Measurements from ENCODE around the gene SLC6A6.
A peak's percentile ranks its signal among the peaks of the same experiment; 100 is the strongest.

The SLC6A6 gene

DNA sequence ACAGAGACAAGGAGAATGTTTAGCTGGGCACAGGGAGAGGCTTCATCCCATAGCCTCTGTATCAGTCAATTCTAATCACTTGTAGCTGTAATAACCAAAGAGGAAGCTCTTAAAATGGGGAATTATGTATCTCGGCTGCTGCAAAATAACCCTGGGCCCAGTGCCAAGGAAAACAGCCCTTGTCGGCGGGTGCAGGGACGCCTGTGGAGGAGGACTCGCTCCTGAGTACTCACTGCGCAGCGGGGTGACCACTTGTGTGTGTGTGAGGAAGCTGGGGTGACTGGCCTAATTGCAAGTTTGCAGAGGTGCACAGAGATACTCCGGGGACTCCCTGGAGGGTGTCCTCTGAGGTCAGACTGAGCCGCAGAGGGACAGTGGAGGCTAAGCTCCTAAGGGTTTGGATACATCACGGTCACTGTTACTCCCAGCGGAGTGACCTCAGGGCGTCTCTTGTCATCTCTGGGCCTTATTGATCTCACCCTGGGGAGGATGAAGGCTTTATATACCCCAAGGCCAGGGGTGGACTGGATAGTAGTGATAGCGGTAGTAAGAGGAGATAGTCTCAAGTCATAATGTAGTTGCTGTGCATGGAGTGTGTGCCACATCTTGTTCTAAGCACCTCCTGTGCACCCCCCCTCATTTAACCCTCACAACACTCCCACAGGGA, 37.2 kb downstream of the SLC6A6 start:
- peak; percentile 91 for DNase-seq

DNA sequence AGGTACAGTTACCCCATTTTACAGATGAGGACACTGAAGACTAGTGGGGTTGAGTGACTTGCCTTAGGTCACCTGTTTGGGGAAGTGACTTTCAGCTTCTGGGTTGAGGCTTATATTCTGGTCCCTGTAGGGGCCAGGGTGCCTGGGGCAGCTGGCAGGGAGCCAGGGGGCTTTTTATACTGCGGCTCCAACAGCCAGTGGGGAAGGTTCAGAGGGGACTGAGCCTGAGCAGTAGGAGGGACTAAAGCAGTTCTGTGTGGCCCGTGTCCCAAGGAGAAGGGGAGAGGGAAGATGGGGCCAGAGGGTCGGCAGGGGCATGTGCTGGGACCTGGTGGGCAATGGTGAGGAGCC, 37.7 kb downstream of the SLC6A6 start:
- DNase-seq = no peak

DNA sequence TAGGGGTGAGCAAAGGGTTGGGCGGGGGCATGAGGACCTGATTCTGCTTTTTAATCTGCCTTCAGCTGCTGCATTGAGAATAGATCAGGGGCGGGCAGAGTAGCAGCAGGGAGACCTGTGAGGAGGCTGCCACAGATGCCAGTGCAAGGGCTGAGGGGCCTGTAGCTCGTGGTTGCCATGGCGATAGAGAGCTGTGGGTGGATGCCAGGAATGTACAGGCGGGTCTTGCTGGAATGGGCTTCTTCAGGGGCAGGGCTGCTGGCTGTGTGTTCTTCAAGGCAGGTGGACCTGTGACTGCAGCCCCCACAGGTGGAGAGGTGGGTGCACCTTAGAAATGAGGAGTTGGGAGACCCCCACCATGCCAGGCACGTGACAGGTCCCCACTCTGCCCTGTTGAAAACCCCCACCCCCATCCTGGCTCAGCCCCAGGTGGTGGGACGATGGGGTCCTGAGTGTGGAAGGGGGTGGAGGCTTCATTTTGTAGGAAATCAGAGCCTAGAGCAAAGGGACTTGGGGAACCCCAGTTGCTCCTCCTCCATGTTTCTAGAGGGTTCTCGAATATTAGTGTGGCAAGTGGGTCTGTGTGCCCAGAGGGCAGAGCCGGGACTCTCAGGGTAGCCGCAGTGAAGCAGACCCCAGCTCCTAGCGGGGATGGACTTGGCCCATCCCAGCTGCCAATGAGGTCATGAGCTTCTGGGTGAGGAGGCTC, 38.3 kb downstream of the SLC6A6 start:
- DNase-seq = peak; percentile 40

DNA sequence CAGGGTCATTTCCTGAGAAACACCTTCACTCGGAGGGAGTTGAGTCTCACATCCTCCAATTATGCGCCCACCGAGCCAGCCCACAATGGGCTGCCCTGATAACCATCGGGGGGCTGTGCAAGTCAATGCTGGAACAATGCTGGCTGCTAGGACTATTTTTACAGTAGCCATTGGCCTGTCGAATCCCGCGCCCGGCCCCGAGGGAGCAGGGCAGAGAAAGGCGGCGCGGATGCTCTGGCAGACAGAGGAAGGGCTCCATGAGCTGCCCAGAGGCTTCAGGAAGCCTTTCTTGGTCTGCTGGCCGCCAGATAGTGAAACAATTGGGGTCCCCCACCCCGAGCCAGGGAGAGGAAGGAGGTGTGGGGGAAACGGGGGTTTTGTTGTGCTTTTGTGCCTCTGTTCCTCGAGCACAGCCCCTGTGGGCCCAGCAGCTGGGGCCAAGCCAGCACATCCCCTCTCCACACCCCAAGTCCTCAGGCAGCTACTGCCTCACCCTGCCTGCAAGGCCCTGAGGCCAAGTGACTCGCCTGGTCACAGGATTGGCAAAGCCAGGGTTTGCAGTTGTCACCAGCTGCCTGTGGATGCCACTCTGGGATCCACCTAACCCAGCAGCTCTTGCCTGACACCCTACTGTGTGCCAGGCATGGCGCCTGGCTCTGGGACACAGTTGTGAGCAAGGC, 39.0 kb downstream of the SLC6A6 start:
- DNase-seq = no peak

DNA sequence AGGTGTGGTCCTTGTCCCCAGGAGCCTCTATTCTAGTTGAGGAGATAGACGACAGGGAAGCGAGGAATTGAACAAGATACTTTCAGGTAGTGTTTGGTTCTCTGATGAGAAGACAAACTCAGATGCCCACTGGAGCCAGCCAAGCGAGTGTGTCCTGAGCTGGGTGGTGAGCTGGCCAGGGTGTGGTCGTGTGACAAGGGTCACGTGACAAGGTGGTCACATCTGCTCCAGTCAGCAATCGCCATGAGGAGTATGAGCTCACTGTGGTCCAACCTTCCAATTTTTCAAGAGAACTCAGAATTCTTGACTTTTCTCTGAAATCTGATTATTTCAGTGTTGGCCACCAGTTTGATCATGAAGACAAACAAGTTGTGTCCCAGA, 39.5 kb downstream of the SLC6A6 start:
- DNase-seq = no peak

DNA sequence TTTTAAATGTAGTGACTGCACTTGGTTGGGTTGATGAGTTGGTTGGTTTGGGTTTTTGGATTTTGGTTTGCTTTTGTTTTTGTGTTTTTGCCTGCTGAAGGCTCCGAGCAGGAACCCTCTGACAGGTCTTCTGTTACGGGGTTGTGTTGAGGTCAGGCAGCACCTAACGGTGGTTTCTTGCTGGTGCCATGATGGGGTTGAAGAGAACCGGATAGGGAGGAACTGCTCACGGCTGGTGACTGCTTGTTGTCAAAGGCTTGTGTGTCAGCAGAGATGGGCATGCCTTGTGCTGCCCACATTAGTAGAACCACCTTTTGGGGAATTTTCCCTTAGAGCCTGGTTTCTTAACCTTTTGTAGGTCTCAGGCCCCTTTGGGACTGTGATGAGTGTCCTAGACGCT, 42.0 kb downstream of the SLC6A6 start:
- no peak for DNase-seq

DNA sequence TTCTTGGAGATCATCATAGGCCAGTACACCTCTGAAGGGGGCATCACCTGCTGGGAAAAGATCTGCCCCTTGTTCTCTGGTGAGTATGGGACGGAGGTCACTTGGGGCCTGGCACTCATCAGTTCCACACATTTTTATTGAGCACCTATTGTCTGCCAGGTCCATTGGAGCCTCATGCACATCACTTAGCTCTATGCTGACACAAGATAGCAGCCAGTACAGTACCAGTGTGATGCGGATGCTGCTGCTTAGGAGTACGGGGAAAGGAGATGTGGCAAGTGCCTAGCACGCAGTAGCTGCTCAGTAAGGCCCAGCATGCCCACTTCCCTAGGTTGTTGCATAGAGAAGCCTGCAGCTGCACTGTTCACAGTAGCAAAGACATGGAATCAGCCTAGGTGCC, 43.4 kb downstream of the SLC6A6 start:
- DNase-seq = no peak

DNA sequence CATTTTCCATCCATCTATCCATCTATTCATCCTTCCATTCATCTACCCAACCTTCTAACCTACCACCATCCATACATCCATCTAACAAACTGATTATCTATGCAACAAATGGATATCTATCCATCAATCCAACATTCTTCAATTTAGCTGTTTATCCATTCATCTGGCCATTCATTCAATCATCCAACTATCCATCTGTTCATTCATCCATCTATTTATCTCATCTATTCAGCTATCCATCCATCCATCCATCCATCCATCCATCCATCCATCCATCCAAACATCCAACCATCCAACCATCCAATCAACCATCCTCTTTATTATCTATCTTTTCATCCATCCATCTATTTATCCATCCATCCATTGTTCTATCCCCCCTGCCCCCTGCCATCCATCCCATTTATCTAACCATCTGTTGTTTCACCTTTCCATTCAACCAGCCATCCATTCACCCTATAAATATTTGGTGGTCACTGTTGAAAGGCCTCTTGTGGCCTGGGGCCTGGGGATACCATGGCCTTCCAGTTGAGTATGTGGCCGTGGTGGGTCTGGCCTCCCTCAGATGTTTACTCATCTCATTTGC, 44.7 kb downstream of the SLC6A6 start:
- DNase-seq = no peak

DNA sequence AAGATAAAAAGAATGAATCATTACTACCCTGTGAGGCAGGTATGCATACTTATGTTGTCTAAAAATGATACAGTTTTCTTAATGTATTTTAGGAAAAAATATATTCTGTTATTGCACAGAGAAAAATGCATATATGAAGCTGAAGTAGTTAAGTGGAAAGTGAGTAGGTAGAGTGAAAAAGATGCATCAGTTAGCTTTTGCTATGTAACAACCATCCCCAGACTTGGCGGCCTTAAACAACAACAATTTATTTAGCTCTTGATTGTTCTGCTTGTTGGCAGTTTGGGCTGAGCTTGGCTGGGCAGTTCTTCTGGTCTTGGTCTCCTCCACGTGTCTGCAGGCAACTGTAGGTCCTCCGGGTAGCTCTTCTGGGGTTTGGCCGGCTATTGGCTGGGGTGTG, 45.7 kb downstream of the SLC6A6 start:
- no peak for DNase-seq

DNA sequence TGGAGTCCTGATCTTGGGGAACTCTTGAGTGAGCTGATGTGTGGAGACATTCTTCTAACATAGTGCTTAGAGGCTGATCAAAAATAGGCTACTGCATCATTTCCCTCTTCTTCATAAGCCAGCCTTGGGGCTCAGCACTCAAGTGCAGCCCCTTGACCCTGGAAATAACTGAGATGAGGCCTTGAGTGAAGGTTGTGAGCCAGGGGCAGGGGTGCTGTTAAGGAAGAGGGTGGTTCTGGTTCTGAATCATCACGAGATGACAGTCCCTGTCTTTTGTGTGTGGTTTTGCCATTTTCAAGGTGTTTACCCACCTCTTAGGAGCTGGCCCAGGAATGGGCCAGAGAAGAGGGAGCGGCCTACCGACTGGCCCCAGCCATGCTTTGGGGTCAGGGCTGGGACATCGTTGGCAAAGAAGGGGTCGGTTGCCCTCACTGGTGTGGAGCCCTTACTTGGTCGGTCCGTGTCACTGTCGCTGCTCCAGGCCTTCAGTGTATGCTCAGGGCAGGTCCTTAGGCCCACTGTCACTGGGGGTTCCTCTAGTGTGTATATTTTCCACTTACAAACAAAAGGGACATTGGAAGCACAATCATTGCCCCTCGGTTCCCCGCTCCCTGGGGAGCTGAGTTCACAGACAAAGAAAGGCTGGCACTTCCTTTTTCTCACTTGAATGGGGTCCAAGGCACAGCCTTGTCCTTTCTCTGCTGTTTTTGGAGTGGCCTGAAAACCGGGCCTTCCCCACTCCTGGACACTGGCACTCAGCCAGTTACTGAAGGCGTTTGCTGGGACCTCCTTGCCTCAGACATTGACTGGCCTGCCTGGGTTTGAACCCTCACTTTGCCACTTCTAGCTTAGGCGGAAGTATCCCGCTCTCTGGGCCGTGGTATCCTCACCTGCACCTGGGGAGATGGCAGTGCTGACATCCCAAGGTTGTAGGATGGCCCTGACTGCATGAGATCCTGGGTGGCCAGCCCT, 46.6 kb downstream of the SLC6A6 start:
- no peak for DNase-seq

DNA sequence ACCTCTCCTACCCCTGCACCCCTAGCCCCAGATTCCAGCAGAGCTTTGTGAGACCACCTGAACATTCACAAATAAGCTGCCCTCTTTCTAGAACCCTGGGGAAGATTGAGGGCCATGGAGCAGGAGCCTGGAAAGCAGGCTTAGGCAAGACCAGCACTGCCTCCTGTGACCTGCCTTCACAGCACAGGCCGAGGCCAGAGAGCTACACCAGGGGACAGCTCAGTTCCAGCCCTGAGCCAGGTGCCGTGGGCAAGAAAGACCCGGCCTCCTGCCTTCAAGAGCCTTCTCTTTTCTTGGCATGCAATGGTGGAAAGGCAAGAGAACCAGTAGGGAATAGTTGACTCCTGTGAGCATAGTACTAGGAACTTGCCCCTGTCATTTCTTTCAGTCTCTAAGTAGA, 48.1 kb downstream of the SLC6A6 start:
- no peak for DNase-seq

DNA sequence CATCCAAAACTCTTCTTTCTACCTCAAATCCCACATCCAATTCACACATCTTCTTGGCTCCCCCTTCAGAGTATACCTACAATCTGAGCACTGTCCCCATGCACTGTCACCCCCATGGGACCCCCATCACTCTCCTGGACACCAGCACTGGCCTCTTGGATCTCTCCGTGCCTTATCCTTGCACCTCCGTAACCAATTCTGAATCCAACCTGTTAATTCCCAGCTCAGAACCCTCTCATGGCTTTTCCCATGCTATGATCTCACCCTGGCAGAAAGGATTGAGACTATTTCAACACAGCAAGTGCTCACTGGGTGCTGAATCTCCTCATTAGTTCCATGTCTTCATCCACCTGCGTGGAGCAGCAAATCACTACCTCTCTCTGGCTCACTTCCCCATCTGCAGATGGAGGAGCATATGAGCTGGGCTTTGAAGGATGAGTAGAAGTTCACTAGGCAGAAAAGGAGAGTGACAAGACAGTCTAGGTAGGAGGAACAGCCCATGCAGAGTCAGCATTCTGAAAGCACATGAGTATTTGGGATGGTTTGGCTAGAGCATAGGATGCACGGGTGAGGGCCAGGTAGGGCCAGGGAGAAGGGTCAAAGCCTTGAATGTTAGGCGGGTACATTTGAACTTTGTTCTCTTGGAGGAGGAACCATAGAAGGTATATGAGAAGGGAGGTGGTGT, 48.7 kb downstream of the SLC6A6 start:
- no peak for DNase-seq

DNA sequence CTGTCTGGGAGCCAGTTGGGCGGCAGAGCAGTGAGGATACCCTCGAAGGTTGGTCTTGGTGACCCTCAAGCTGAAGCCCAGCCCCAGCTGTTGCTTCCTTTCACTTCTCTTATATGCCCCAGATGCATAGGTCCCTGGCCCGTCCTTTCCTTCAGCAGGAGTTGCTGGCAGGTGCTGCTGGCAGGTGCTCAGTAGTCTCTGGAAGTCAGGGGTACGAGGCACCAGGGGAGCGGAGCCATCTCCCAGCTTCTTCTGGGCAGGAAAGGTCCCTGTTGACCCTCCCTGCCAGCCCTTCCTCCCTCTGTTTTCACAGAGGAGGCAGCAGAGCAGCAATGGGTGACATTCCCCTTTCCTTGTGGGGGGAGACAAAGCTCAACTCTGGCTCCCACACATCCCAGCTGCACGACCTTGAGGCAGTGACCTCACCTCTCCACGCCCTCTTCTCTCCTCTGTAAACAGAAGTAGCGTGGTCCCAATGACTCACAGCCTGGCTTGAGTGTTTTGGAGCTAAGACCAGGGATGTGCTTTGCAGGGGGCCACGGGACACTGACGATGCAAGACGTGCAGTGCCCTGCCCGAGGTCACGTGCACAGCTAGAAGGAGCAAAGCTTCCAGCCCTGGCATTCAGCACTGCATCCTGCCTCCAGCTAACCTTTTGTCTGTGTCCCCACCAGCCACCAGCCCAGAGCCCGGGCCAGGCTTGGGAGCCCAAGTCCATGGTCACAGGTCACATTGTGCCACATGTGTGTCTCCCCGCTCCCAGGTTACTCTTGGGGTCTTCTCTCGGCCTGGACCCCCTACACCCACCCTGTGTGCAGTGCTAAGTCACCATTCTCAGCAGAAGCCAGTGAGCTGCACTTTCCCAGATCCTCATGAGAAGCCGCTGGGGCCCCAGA, 49.7 kb downstream of the SLC6A6 start:
- DNase-seq = peak; percentile 81

DNA sequence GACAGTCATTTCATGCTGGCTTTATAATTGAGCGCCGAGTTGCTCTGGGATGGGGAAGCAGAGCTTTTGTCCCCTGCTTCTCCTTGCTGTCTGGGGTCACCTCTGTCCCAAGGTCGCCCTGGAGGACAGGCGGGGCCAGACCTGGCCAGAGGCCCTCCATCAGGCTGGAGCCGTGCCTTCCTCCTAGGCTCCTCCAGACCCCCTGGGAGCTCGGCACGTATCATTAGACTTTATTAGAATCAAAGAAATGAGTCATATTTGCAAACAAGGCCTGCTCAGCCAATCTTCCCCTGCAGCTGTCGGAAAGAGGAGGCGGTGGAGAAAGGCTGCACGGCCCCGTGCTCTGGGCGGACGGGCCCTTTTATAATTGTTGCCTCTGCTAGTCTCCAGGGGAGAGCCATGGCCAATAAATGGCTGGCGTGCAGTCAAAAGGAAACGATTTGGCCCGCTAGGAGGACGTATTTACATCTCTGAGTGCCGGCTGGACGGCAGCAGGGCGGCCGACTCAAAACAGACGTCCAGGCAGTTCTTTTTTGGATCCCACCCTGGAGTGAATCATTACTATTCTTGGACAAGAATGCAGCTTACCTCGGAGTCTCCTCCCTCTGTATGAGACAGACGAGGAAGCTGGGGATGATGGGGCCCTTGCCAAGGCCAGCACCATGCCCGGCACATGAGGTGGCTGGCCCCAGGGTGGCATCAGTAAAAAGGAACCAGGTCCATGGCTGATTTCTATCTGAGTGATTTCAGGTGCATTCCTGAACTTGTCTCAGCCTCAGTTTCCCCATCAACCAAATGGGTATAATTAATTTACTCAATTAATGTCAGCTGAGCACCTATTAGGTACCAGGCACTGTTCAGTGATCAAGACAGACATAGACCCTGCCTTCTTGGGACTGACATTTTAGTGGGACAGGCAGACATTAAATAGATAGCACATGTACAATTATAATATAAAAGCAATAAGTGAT, 50.6 kb downstream of the SLC6A6 start:
- DNase-seq = peak; percentile 97

DNA sequence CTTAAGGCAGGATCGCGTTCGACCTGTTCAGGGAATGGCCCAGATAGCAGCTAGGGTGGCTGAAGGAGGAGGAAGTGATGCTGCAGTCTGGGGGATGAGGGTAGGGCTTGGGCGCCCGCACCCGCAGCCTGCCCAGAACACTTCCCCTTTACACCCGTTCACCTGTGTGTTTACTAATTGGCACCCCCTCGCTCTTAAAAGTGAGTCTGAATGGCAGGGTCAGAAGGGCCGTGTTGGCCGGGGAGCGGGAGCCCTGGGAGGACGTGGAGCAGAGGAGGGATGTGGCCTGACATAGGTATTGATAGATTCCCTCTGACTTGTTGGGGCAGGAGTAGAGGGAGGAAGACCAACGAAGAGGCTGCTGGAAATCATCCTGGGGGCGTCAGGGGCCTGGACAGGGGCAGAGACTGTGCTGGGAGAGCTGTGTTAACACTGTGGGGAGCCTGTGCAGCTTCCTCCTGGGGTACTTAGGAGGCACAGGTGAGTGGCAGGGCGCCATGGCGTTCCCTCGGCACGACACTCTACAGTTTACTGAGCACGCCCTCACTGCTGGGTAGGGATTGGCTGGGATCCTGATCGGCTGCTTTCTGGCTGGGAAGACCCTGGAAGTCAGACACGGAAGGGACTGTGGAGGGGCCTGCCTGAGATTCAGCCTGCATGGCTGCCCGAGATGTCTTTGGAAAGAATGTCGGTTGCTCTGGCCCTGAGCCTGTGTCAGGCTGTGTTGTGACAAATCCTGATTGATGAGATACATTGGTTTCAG, 51.7 kb downstream of the SLC6A6 start:
- DNase-seq = peak; percentile 56

DNA sequence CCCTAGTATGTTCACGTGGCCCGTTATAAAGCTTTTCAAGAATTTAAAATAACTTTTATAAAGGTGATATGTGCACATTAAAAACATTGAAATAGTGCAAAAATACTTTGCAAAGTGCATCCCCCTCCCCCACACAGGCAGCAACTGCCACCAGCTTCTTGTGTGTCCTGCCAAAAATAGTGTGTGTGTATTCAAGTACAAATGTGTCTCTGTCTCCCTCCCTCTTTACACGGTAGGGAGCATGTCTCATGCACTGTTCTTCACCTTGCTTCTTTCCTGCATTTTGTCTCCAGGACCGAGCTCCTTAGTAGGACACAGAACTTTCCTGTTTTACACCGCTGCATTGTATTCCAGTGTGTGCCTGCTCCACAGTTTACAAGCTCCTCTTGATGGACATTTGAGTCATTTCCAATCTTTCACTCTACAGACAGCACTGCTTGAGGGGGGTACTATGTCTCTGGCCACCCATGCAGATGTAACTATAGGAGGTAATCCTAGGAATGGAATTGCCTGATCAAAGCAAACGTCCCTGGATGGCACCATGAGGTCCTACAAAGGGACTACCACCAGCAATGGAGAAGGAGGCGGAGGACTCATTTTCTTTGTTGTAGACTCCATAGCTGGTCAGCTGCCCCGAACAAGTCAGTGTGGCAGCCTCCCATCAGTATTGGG, 52.4 kb downstream of the SLC6A6 start:
- no peak for DNase-seq

DNA sequence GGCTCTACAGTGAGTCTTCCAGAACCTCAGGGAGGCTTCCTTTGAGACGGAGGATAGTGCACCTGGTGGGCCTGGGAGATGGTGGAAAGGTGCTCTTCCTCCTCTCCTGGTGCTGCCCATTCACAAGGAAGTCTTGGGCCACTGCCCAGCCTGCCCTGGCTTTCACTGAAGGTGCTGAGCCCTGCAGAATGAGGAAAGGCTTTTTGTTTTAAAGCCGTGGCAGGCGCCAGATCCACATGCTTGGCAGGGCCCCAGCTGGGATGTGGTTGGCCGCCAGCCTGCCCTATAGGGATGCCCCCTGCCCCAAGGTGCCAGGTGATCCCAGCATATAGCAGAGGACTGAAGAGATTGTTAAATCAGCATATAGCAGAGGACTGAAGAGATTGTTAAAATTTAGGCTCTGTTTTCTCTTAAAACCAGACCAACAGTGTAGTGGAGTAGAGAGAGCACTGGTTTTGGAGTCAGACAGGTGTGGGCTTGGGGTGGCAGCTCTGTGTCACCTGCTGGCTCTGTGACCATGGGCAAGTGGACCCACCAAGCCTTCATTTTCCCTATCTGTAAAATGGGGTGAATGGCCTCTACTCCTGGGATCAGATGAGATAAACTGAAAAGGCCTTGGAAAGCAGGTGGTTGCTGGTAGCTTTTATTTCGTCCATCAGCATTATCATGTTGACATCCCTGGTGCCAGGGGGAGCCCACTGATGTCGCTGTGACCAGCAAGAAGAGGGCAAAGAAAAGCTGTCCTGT, 53.3 kb downstream of the SLC6A6 start:
- peak; percentile 97 for DNase-seq

DNA sequence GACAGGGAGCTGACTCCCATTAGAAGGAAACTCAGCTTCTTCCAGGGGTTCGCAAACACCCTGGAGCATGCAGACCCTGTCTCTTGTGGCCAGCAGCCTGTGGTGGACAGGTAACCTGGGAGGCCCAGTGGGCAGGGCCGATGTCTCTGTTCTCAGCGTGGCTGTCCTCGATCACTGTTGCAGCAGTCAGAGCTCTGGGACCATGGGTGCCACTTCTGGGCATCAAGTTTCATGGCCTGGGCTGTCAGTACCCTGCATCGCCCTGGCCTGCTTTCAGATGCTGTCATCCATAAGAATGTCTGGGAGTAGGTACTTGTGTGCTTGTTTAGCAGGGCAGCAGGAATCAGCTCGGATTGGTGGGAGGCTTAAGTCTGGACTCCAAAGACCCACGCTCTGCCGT, 54.4 kb downstream of the SLC6A6 start:
- no peak for DNase-seq
